Thyroid gland (tissue), 4 donors: ENCODE results near the gene ANKFY1. TPM values are rescaled to one million over a fixed set of nuclear protein-coding genes. Genes with fewer than 3 reads are reported as not detected.

Source experiments
- DNase-seq, 2 donors: peaks; one replicate each; pipeline ENCODE4 v3.0.0-alpha.2; 2019
- H3K27ac ChIP-seq, 3 donors: fragments of 200-600 bp; sonication (generic); 1 replicate in 2 of 3; 2 replicates in 1 of 3; pipeline ENCODE4 v1.5.1; 2016 to 2019; ENCODE audit warnings: mild to moderate bottlenecking in 1 of 3, moderate library complexity in 1 of 3
- H3K27me3 ChIP-seq: fragments of 200-600 bp; sonication (generic); one replicate; pipeline ENCODE4 v1.5.1; 2019
- H3K36me3 ChIP-seq, 2 donors: fragments of 200-600 bp; sonication (generic); one replicate each; pipeline ENCODE4 v1.5.1; 2016 to 2019
- H3K4me1 ChIP-seq, 2 donors: fragments of 200-600 bp; sonication (generic); one replicate each; pipeline ENCODE4 v1.5.1; 2017 to 2019
- H3K4me3 ChIP-seq, 3 donors: fragments of 200-600 bp; sonication (generic); replicated peaks in 1 of 3; 1 replicate in 2 of 3; 2 replicates in 1 of 3; pipeline ENCODE4 v1.5.1; 2016; ENCODE audit warnings: mild to moderate bottlenecking in 1 of 3
- H3K9me3 ChIP-seq: fragments of 200-600 bp; sonication (generic); one replicate; pipeline ENCODE4 v1.5.1; 2017
- CTCF ChIP-seq, 6 experiments: fragments of 200-600 bp in 3 of 6; fragments of 450-650 bp in 3 of 6; sonication (generic) in 3 of 6; IDR thresholded peaks; one replicate each; pipeline ENCODE4 v1.5.1; 2016 to 2019; ENCODE audit warnings: antibody characterized with exemption in 6 of 6, mild to moderate bottlenecking in 2 of 6, inconsistent platforms in 1 of 6, moderate library complexity in 1 of 6
- POLR2A ChIP-seq, 2 donors: fragments of 450-650 bp; IDR thresholded peaks; one replicate each; pipeline ENCODE4 v1.6.1; 2017; ENCODE audit warnings: antibody characterized with exemption in 2 of 2, mild to moderate bottlenecking in 2 of 2, moderate library complexity in 1 of 2
- WGBS, 2 donors: methylation state at CpG; one replicate each; pipeline ENCODE4 v1.1.5; 2017; 5-methylcytosine and 5-hydroxymethylcytosine counted together
- intact Hi-C: fragments of 100-400 bp; cut with DNase I; formaldehyde crosslinking; loops from one replicate; pipeline ENCODE4 v1.15.1; 2023
- total RNA-seq, 4 donors: library from RNA; depleted of rRNA; stranded (reverse); fragments of >200 nt; gene quantifications; one replicate each; pipeline ENCODE4 v1.2.3, GENCODE V29; 2016

The ANKFY1 gene
- total RNA-seq, 4 donors from 2014 or later, result 36.8 to 51.3 (median 46.3) TPM

- intact Hi-C loops, result no loop called here
- TF ChIP-seq POLR2A (IDR thresholded peaks at IDR 0.05), result no peak
- TF ChIP-seq CTCF (IDR thresholded peaks at IDR 0.05), result peak in 3 of 6 experiments; percentile 34 to 50 (median 39)
Observed at GRCh38 chr17:4249452-4250029, 14.2 kb downstream of the ANKFY1 start.

GRCh38 chr17:4248504-4249277 is 15.1 kb downstream of the ANKFY1 start:
- H3K9me3 ChIP-seq, result no peaks in the 10 kb centered on the region
- intact Hi-C loops, result no loop called here
- H3K4me1 ChIP-seq, result peaks cover 18 to 27% of the 10 kb centered on the region in 2 donors
- TF ChIP-seq POLR2A (IDR thresholded peaks at IDR 0.05), result no peak
- TF ChIP-seq CTCF (IDR thresholded peaks at IDR 0.05), result no peak
- peak overlapping the region in 1 of 3 donors; percentile 36 for H3K27ac ChIP-seq
- 84 to 92% methylated on average over 7 of the region's 7 CpGs for WGBS, 2 donors
- no peaks in the 10 kb centered on the region for H3K27me3 ChIP-seq
- H3K4me3 ChIP-seq, result no peak overlapping the region
- DNase-seq, result no peak
- no peaks in the 10 kb centered on the region for H3K36me3 ChIP-seq

More at GRCh38 chr17:4249452-4250029, 14.2 kb downstream of the ANKFY1 start:
- Histone ChIP-seq H3K27me3 (no peaks in the 10 kb centered on the region), H3K4me3 (no peak overlapping the region), H3K36me3 (no peaks in the 10 kb centered on the region), H3K4me1 (peaks cover 18 to 27% of the 10 kb centered on the region in 2 donors), H3K9me3 (no peaks in the 10 kb centered on the region), H3K27ac (peak overlapping the region in 1 of 3 donors; percentile 36)
- 29 to 34% methylated on average over 4 of the region's 4 CpGs for WGBS, 2 donors
- no peak for DNase-seq

- Histone ChIP-seq H3K27ac (no peak overlapping the region), H3K4me1 (peaks cover 18 to 27% of the 10 kb centered on the region in 2 donors), H3K4me3 (no peak overlapping the region), H3K36me3 (no peaks in the 10 kb centered on the region), H3K9me3 (no peaks in the 10 kb centered on the region), H3K27me3 (no peaks in the 10 kb centered on the region)
- TF ChIP-seq CTCF (IDR thresholded peaks at IDR 0.05) (no peak), POLR2A (IDR thresholded peaks at IDR 0.05) (no peak)
- no peak for DNase-seq
- intact Hi-C loops, result no loop called here
- 80 to 82% methylated on average over 11 of the region's 11 CpGs for WGBS, 2 donors
Observed at GRCh38 chr17:4247971-4248388, 15.8 kb downstream of the ANKFY1 start.

GRCh38 chr17:4247361-4247970 is 16.3 kb downstream of the ANKFY1 start:
- Histone ChIP-seq H3K36me3 (no peaks in the 10 kb centered on the region), H3K9me3 (no peaks in the 10 kb centered on the region), H3K4me3 (no peak overlapping the region), H3K27me3 (no peaks in the 10 kb centered on the region), H3K4me1 (peaks cover 18 to 27% of the 10 kb centered on the region in 2 donors), H3K27ac (no peak overlapping the region)
- intact Hi-C loops, result no loop called here
- no peak for DNase-seq
- 60 to 65% methylated on average over 5 of the region's 5 CpGs for WGBS, 2 donors
- TF ChIP-seq POLR2A (IDR thresholded peaks at IDR 0.05), result no peak
- no peak for TF ChIP-seq CTCF (IDR thresholded peaks at IDR 0.05)
